Measurements from ENCODE around the gene CATSPERB.
"Not testable (repeated sequence)": the region's sequence is repeated elsewhere in the genome, so short reads cannot be mapped to it uniquely, and the experiment has no call there.

Gene CATSPERB

GRCh38 chr14:91582761-91583160, 149.1 kb downstream of the CATSPERB start:
- no peak for DNase-seq (ENCODE audit: low read depth in 4 of 4, low spot score in 1 of 4)

- DNase-seq (ENCODE audit: low read depth in 4 of 4, low spot score in 1 of 4), result no peak
Measured at GRCh38 chr14:91580876-91581577, 150.9 kb downstream of the CATSPERB start.

GRCh38 chr14:91577632-91578233, 154.2 kb downstream of the CATSPERB start:
- DNase-seq (ENCODE audit: low read depth in 4 of 4, low spot score in 1 of 4), result no peak

GRCh38 chr14:91575469-91576208, 156.2 kb downstream of the CATSPERB start:
- DNase-seq (ENCODE audit: low read depth in 4 of 4, low spot score in 1 of 4), result no peak

- peak; percentile 60 to 93 (median 77) for DNase-seq (ENCODE audit: low read depth in 4 of 4, low spot score in 1 of 4)
Measured at GRCh38 chr14:91573894-91574837, 157.7 kb downstream of the CATSPERB start.

- DNase-seq (ENCODE audit: low read depth in 4 of 4, low spot score in 1 of 4), result no peak
Measured at GRCh38 chr14:91573528-91573893, 158.4 kb downstream of the CATSPERB start.

- DNase-seq (ENCODE audit: low read depth in 4 of 4, low spot score in 1 of 4), result no peak
Measured at GRCh38 chr14:91570021-91570420, 161.9 kb downstream of the CATSPERB start.

- no peak for DNase-seq (ENCODE audit: low read depth in 4 of 4, low spot score in 1 of 4)
Measured at GRCh38 chr14:91569301-91569700, 162.6 kb downstream of the CATSPERB start.

GRCh38 chr14:91568626-91569025, 163.3 kb downstream of the CATSPERB start:
- no peak for DNase-seq (ENCODE audit: low read depth in 4 of 4, low spot score in 1 of 4)

GRCh38 chr14:91567827-91568226, 164.1 kb downstream of the CATSPERB start:
- DNase-seq (ENCODE audit: low read depth in 4 of 4, low spot score in 1 of 4), result not testable (repeated sequence)

- no peak for DNase-seq (ENCODE audit: low read depth in 4 of 4, low spot score in 1 of 4)
Measured at GRCh38 chr14:91555531-91555930, 176.4 kb downstream of the CATSPERB start.

- DNase-seq (ENCODE audit: low read depth in 4 of 4, low spot score in 1 of 4), result no peak
Measured at GRCh38 chr14:91554535-91555332, 177.2 kb downstream of the CATSPERB start.

GRCh38 chr14:91548108-91548507, 183.8 kb downstream of the CATSPERB start:
- DNase-seq (ENCODE audit: low read depth in 4 of 4, low spot score in 1 of 4), result no peak

- no peak for DNase-seq (ENCODE audit: low read depth in 4 of 4, low spot score in 1 of 4)
Measured at GRCh38 chr14:91545946-91546716, 185.8 kb downstream of the CATSPERB start.

- no peak for DNase-seq (ENCODE audit: low read depth in 4 of 4, low spot score in 1 of 4)
Measured at GRCh38 chr14:91545204-91545603, 186.7 kb downstream of the CATSPERB start.

GRCh38 chr14:91536327-91536726, 195.6 kb downstream of the CATSPERB start:
- no peak for DNase-seq (ENCODE audit: low read depth in 4 of 4, low spot score in 1 of 4)

GRCh38 chr14:91534059-91534458, 197.8 kb downstream of the CATSPERB start:
- DNase-seq (ENCODE audit: low read depth in 4 of 4, low spot score in 1 of 4), result not testable (repeated sequence)

- DNase-seq (ENCODE audit: low read depth in 4 of 4, low spot score in 1 of 4), result no peak
Measured at GRCh38 chr14:91533623-91534022, 198.3 kb downstream of the CATSPERB start.
